Stomach (tissue), 9 donors: ENCODE data around the gene ATP9B. TPM values are rescaled to one million over a fixed set of nuclear protein-coding genes. Genes with fewer than 3 reads are reported as not detected.
"Not testable (repeated sequence)": the region's sequence is repeated elsewhere in the genome, so short reads cannot be mapped to it uniquely, and the experiment has no call there.

ENCODE experiments used
- DNase-seq, 2 donors: peaks; one replicate each; pipeline versions ENCODE4 v3.0.0 to v3.0.0-alpha.2; 2013 to 2019
- H3K27ac ChIP-seq, 5 donors: fragments of 200-600 bp in 4 of 5; sonication (generic) in 4 of 5; one replicate each; pipeline ENCODE4 v1.5.1; 2013 to 2019; ENCODE audit warnings: mild to moderate bottlenecking in 1 of 5, moderate library complexity in 1 of 5
- H3K27me3 ChIP-seq, 3 donors: fragments of 200-600 bp; sonication (generic); one replicate each; pipeline ENCODE4 v1.5.1; 2017 to 2019; ENCODE audit warnings: mixed run types in 1 of 3
- H3K36me3 ChIP-seq, 4 donors: fragments of 200-600 bp; sonication (generic); 1 replicate in 3 of 4; 2 replicates in 1 of 4; pipeline ENCODE4 v1.5.1; 2016 to 2019
- H3K4me1 ChIP-seq, 4 donors: fragments of 200-600 bp; sonication (generic); one replicate each; pipeline ENCODE4 v1.5.1; 2016 to 2019
- H3K4me3 ChIP-seq, 4 donors: fragments of 200-600 bp; sonication (generic) in 3 of 4; one replicate each; pipeline ENCODE4 v1.5.1; 2016 to 2019; ENCODE audit warnings: mild to moderate bottlenecking in 1 of 4
- H3K9me3 ChIP-seq, 4 donors: fragments of 200-600 bp; sonication (generic); one replicate each; pipeline ENCODE4 v1.5.1; 2016 to 2019
- EP300 ChIP-seq: sonication (generic); formaldehyde crosslinking; IDR thresholded peaks from one replicate; pipeline ENCODE4 v1.6.1; 2017; ENCODE audit warnings: antibody characterized with exemption
- POLR2A ChIP-seq, 4 donors: fragments of 450-650 bp; IDR thresholded peaks; one replicate each; pipeline ENCODE4 v1.6.1; 2016; ENCODE audit warnings: antibody characterized with exemption in 4 of 4, control low read depth in 2 of 4, mild to moderate bottlenecking in 1 of 4, moderate library complexity in 1 of 4
- POLR2AphosphoS5 ChIP-seq, 3 donors: sonication (generic); formaldehyde crosslinking; IDR thresholded peaks; one replicate each; pipeline ENCODE4 v1.6.1; 2016; ENCODE audit warnings: antibody characterized with exemption in 3 of 3
- WGBS, 5 donors: extraction: QIAGEN DNeasy Blood & Tissue Kit in 3 of 5; methylation state at CpG; one replicate each; pipeline versions ENCODE4 v1.1.5 to v1.1.7; 2013 to 2018; 5-methylcytosine and 5-hydroxymethylcytosine counted together
- intact Hi-C: fragments of 100-400 bp; cut with DNase I; formaldehyde crosslinking; loops from one replicate; pipeline ENCODE4 v1.15.1; 2023; ENCODE audit warnings: low total_unique reads
- polyA plus RNA-seq, 3 donors: library from polyadenylated mRNA; stranded (reverse); fragments of 200-250 nt; gene quantifications; one replicate each; pipeline ENCODE4 v1.2.3, GENCODE V29; 2013
- total RNA-seq, 5 donors: library from RNA; depleted of rRNA; stranded (reverse); fragments of >200 nt; gene quantifications; one replicate each; pipeline versions ENCODE4 v1.1.0 to v1.2.3, GENCODE V29; 2014 to 2016
- TF ChIP-seq, protein P1 (sequence below), 7 experiments: fragments of 450-650 bp in 4 of 7; fragments of 200-600 bp in 3 of 7; sonication (generic) in 3 of 7; IDR thresholded peaks; one replicate each; pipeline ENCODE4 v1.5.1; 2016 to 2019; ENCODE audit warnings: antibody characterized with exemption in 7 of 7, control low read depth in 2 of 7, mild to moderate bottlenecking in 1 of 7
- donor health status: healthy with polysubstance abuse.
- donor health status: Bipolar disorder and iron deficiency.
- donor health status: healthy.

Gene ATP9B
- total and polyA plus RNA-seq, 8 donors: 10.6 to 128 (median 34.9) TPM

DNA sequence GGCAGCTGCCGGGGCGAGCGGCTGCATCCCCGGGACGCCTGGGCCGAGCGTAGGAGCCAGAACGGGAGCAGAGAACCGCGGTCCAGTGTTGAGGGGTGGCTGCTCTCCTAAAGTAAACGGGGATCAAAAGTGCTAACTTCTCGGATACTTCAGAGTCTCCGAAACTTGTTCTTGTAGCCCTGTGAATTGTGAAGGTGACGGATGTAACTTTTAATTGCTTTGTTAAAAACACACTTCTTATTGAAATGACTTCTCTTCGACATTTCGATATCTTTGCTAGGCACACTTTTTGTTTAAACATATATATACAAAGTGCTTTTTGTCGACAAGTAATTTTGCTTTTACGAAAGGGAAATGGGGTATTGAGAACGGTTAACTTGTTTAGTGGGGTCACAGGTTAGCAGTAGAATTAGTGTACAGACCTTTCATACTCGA, 540 bp downstream of the ATP9B start:
- Histone ChIP-seq H3K4me3 (peak overlapping the region; percentile 90 to 99 (median 92)), H3K9me3 (no peaks in the 10 kb centered on the region), H3K4me1 (peaks cover 9 to 34% (median 21%) of the 10 kb centered on the region in 4 donors), H3K36me3 (peaks cover 0 to 8% (median 0%) of the 10 kb centered on the region in 4 donors), H3K27me3 (no peaks in the 10 kb centered on the region), H3K27ac (peak overlapping the region; percentile 92 to 98 (median 94))
- intact Hi-C loops: no loop called here
- 0 to 2% (median 0%) methylated on average over 16 to 20 of the region's 20 CpGs for WGBS, 5 donors
- TF ChIP-seq POLR2AphosphoS5 (IDR thresholded peaks at IDR 0.05): no peak
- TF ChIP-seq EP300: no peak
- no peak for DNase-seq

DNA sequence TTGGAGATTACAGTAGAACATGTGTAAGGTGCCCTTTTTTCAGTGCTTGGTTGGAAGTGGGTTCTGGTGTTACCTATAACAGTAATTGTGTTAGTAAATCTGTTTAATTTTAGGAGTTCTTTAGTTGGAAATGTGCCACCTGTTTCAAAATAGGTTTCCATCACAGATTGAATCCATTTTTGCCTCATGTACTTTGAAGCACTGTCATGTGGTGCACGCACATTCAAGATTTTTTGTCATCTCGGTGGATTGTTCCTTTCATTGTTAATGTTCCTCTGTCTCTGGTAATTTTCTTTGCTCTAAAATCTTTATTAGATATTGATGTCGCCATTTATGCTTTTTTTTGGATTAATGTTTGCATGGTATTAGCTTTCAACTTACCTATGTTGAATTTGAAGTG, 1.3 kb downstream of the ATP9B start:
- TF ChIP-seq POLR2A (IDR thresholded peaks at IDR 0.05) (no peak), POLR2AphosphoS5 (IDR thresholded peaks at IDR 0.05) (no peak), EP300 (no peak)
- TF ChIP-seq, protein P1, sequence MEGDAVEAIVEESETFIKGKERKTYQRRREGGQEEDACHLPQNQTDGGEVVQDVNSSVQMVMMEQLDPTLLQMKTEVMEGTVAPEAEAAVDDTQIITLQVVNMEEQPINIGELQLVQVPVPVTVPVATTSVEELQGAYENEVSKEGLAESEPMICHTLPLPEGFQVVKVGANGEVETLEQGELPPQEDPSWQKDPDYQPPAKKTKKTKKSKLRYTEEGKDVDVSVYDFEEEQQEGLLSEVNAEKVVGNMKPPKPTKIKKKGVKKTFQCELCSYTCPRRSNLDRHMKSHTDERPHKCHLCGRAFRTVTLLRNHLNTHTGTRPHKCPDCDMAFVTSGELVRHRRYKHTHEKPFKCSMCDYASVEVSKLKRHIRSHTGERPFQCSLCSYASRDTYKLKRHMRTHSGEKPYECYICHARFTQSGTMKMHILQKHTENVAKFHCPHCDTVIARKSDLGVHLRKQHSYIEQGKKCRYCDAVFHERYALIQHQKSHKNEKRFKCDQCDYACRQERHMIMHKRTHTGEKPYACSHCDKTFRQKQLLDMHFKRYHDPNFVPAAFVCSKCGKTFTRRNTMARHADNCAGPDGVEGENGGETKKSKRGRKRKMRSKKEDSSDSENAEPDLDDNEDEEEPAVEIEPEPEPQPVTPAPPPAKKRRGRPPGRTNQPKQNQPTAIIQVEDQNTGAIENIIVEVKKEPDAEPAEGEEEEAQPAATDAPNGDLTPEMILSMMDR (IDR thresholded peaks at IDR 0.05): no peak
- Histone ChIP-seq H3K4me1 (peaks cover 9 to 34% (median 22%) of the 10 kb centered on the region in 4 donors), H3K27ac (no peak overlapping the region), H3K27me3 (no peaks in the 10 kb centered on the region), H3K36me3 (peaks cover 0 to 8% (median 0%) of the 10 kb centered on the region in 4 donors), H3K4me3 (peak overlapping the region; percentile 90 to 99 (median 92)), H3K9me3 (no peaks in the 10 kb centered on the region)
- no peak for DNase-seq
- intact Hi-C loops: no loop called here
- WGBS, 5 donors: 82 to 90% (median 88%) methylated on average over 3 of the region's 3 CpGs

DNA sequence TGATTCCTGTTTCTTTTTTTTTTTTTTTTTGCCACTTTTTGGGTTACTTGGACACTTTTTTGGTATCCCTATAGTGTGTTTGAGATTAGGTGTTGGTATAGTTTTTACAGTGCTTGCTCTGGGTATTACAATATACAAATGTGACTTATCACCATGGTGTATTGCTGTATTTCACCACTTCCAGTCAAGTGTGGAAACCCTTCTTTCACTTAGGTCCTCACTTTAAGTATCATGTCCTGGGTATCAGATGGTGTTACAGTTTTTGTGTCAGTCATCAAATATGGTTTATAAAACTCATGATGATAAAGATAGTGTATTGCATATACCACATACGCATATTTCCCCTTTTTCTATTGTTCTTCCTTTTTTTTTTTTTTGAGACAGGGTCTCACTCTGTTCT, 1.8 kb downstream of the ATP9B start:
- 72 to 100% (median 95%) methylated on average over 1 of the region's 1 CpG for WGBS, 5 donors
- DNase-seq: no peak
- no peak overlapping the region for H3K27ac ChIP-seq
- peaks cover 9 to 34% (median 22%) of the 10 kb centered on the region in 4 donors for H3K4me1 ChIP-seq
- intact Hi-C loops: no loop called here
- no peak overlapping the region for H3K4me3 ChIP-seq
- H3K27me3 ChIP-seq: no peaks in the 10 kb centered on the region
- no peaks in the 10 kb centered on the region for H3K9me3 ChIP-seq
- TF ChIP-seq EP300: no peak
- no peak for TF ChIP-seq POLR2A (IDR thresholded peaks at IDR 0.05)
- no peak for TF ChIP-seq POLR2AphosphoS5 (IDR thresholded peaks at IDR 0.05)
- TF ChIP-seq, protein P1 (IDR thresholded peaks at IDR 0.05): no peak
- peaks cover 0 to 8% (median 0%) of the 10 kb centered on the region in 4 donors for H3K36me3 ChIP-seq

DNA sequence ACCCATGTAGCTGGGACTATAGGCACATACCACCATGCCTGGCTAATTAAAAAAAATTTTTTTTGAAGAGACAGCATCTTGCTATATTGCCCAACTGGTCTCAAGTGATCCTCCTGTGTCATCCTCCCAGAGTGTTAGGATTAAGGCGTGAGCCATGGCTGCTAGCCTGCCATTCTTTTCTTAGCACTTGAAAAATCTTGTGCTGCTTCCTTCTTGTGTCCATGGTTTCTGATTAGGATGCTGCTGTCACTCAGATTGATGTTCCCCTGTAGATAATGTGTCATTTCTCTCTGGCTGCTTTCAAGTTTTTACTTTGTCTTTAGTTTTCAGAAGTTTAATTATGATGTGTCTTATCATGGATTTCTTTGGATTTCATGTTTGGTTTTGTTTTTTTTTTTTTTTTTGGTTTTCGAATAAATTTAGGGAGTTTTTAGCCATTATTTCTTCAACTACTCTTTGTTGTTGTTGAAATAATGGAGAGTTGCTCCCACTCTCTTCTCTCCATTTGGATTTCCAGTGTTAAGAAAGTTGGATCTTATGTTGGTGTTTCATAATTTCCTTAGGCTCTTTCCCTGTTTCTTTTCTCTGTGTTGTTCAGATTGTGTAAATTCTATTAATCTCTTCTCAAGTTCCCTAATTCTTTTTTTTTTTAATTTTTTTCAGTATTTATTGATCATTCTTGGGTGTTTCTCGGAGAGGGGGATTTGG, 2.5 kb downstream of the ATP9B start:
- TF ChIP-seq, protein P1 (IDR thresholded peaks at IDR 0.05): no peak
- TF ChIP-seq POLR2AphosphoS5 (IDR thresholded peaks at IDR 0.05) (no peak), EP300 (no peak), POLR2A (IDR thresholded peaks at IDR 0.05) (no peak)
- Histone ChIP-seq H3K4me1 (peaks cover 9 to 34% (median 22%) of the 10 kb centered on the region in 4 donors), H3K27me3 (no peaks in the 10 kb centered on the region), H3K36me3 (peaks cover 0 to 8% (median 0%) of the 10 kb centered on the region in 4 donors), H3K27ac (no peak overlapping the region), H3K4me3 (no peak overlapping the region), H3K9me3 (no peaks in the 10 kb centered on the region)
- DNase-seq: no peak
- intact Hi-C loops: no loop called here
- 86 to 97% (median 95%) methylated on average over 3 of the region's 3 CpGs for WGBS, 5 donors

DNA sequence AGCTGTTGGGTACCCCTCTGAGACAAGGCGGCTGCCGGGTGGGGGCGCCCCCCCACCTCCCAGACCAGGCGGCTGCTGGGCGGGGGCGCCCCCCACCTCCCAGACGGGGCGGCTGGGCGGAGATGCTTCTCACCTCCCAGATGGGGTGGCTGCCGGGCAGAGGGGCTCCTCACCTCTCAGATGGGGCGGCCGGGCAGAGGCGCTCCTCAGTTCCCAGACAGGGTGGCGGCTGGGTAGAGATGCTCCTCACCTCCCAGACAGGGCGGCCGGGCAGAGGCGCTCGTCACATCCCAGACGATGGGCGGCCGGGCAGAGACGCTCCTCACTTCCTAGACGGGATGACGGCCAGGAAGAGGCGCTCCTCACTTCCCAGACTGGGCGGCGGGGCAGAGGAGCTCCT, 3.5 kb downstream of the ATP9B start:
- intact Hi-C loops: not testable (repeated sequence)

More for the DNA sequence above, 3.5 kb downstream of the ATP9B start:
- H3K4me3 ChIP-seq, H3K9me3 ChIP-seq, H3K36me3 ChIP-seq, H3K27me3 ChIP-seq, H3K27ac ChIP-seq, DNase-seq: not testable (repeated sequence)
- peaks cover 9 to 34% (median 22%) of the 10 kb centered on the region in 4 donors for H3K4me1 ChIP-seq
- WGBS, 5 donors: 94 to 100% (median 97%) methylated on average over 8 to 27 of the region's 27 CpGs
